Measurements from ENCODE around the gene ZNF638.

DNA sequence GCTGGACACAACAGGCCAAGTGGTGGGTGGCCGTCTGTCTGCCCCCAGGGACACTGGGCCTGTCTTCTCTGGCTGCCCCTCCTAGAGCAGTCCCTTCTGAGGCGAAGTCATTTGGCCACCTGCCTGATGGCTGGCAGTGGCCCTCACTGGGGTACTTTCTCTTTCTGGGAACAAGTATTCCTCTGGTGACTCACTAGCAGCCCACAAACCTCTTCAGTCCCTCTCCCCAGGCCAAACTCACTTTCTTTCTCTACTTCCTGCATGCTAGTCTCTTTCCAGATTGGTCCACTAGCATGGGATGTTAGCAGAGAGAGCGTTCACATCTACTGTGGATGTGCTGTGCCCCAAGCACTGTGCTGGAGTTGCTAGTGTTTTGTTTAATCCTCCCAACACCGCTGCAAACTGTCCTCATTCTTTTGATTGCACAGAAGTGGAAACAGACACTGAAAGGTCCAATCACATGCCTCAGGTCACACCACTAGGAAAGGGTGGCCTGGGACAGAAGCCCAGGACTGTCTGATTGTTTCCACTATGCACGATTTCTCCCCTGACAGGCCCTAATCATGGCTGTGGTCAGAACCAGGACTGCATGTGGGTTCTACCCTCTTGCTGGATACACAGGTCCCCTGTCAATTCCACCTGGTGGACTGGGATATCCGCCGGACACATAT lies 127.0 kb downstream of the ZNF638 start:
- TF ChIP-seq CTCF (IDR thresholded peaks at IDR 0.05; ENCODE audit: low read depth, low read length, missing input control) (no peak), EGR1 (IDR thresholded peaks at IDR 0.05; ENCODE audit: low read depth in 2 of 2) (no peak), RXRA (IDR thresholded peaks at IDR 0.05) (peak; percentile 46 to 50), FOXA1 (IDR thresholded peaks at IDR 0.05) (no peak)
- TF ChIP-seq, protein P1, sequence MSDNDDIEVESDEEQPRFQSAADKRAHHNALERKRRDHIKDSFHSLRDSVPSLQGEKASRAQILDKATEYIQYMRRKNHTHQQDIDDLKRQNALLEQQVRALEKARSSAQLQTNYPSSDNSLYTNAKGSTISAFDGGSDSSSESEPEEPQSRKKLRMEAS (IDR thresholded peaks at IDR 0.05) = no peak
- TF ChIP-seq, protein P2, sequence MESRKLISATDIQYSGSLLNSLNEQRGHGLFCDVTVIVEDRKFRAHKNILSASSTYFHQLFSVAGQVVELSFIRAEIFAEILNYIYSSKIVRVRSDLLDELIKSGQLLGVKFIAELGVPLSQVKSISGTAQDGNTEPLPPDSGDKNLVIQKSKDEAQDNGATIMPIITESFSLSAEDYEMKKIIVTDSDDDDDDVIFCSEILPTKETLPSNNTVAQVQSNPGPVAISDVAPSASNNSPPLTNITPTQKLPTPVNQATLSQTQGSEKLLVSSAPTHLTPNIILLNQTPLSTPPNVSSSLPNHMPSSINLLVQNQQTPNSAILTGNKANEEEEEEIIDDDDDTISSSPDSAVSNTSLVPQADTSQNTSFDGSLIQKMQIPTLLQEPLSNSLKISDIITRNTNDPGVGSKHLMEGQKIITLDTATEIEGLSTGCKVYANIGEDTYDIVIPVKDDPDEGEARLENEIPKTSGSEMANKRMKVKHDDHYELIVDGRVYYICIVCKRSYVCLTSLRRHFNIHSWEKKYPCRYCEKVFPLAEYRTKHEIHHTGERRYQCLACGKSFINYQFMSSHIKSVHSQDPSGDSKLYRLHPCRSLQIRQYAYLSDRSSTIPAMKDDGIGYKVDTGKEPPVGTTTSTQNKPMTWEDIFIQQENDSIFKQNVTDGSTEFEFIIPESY (IDR thresholded peaks at IDR 0.05) = no peak
- TF ChIP-seq, protein P3, sequence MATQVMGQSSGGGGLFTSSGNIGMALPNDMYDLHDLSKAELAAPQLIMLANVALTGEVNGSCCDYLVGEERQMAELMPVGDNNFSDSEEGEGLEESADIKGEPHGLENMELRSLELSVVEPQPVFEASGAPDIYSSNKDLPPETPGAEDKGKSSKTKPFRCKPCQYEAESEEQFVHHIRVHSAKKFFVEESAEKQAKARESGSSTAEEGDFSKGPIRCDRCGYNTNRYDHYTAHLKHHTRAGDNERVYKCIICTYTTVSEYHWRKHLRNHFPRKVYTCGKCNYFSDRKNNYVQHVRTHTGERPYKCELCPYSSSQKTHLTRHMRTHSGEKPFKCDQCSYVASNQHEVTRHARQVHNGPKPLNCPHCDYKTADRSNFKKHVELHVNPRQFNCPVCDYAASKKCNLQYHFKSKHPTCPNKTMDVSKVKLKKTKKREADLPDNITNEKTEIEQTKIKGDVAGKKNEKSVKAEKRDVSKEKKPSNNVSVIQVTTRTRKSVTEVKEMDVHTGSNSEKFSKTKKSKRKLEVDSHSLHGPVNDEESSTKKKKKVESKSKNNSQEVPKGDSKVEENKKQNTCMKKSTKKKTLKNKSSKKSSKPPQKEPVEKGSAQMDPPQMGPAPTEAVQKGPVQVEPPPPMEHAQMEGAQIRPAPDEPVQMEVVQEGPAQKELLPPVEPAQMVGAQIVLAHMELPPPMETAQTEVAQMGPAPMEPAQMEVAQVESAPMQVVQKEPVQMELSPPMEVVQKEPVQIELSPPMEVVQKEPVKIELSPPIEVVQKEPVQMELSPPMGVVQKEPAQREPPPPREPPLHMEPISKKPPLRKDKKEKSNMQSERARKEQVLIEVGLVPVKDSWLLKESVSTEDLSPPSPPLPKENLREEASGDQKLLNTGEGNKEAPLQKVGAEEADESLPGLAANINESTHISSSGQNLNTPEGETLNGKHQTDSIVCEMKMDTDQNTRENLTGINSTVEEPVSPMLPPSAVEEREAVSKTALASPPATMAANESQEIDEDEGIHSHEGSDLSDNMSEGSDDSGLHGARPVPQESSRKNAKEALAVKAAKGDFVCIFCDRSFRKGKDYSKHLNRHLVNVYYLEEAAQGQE (IDR thresholded peaks at IDR 0.05) = peak; percentile 38
- TF ChIP-seq, protein P4, sequence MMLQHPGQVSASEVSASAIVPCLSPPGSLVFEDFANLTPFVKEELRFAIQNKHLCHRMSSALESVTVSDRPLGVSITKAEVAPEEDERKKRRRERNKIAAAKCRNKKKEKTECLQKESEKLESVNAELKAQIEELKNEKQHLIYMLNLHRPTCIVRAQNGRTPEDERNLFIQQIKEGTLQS (IDR thresholded peaks at IDR 0.05) = no peak
